ENCODE results near the gene CDK5.

- TF ChIP-seq ZNF274 (IDR thresholded peaks at IDR 0.05; ENCODE audit: borderline replicate concordance, low read depth, low read length) (no peak), ZBTB49 (CRISPR knock-in tag; IDR thresholded peaks at IDR 0.05; ENCODE audit: borderline replicate concordance) (no peak), ELF2 (CRISPR knock-in tag; IDR thresholded peaks at IDR 0.05) (no peak)
Observed at GRCh38 chr7:151017370-151017952, 40.2 kb downstream of the CDK5 start.

Data from K562 (cell line).